GM18858 (cell line): ENCODE data around the gene ACTG2.

Experiments used
- ATAC-seq: cut with Tn5 transposase; IDR thresholded peaks from one replicate; pipeline ENCODE4 v1.9.1; 2021; ENCODE audit not compliant: unreplicated experiment

Gene ACTG2

DNA sequence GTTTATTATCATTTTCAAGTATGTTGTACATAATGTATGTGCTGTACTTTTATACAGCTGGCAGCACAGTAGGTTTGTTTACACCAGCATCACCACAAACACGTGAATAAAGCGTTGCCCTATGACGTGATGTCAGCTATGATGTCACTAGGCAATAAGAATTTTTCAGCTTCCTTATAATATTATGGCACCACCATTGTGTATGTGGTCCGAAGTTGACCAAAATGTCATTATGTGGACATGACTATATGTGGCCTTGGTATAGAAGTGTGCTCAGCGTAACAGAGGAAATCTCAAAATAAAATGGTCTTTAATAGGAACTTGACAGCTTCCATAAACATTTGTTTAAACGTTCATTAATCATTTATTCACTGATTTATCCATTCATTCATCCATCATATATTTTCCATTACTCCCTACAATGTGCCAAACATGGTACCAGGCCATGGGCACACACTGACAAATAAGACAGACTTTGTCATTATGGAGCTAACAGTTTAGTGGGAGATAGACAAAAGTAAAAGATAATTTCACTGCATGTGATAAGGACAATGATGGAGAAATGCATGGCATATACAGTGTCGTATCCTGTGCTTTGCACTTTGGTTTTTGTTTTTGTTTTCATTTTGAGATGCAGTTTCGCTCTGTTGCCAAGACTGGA lies 18.9 kb downstream of the ACTG2 start:
- no peak for ATAC-seq

DNA sequence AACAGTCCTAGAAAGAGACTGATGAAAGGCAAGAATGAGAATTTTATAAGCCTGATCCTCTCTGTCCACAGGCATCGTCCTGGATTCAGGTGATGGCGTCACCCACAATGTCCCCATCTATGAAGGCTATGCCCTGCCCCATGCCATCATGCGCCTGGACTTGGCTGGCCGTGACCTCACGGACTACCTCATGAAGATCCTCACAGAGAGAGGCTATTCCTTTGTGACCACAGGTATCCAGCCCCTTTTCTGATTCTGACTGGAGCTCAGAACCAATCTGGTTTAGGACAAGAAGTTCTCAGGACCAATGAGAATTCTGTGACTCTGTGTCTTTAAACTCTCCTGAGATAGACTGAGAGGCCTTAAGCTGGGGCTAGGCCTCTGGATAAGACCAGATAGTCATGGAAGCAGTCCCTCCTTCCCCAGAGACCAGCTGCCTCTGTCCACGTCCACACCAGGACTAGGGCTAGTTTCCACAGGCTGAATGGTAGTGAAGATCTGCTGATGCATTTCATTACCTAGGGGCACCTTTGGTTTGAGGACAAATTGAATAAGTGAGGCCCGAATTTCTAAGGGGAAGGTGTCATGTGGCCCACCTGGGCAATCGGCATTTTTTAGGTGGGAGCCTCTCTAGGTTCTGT lies 20.7 kb downstream of the ACTG2 start:
- ATAC-seq = no peak

DNA sequence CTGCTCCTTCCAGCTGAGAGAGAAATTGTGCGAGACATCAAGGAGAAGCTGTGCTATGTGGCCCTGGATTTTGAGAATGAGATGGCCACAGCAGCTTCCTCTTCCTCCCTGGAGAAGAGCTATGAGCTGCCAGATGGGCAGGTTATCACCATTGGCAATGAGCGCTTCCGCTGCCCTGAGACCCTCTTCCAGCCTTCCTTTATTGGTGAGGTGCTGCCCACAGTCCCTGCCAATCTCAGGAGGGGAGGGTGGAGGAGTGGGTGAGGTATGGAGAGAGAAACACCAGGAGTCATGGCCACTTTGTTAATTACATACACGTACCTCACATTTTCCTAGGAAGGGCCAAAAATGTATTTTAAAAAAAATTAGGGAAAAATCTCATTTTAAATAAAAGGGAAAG lies 21.9 kb downstream of the ACTG2 start:
- no peak for ATAC-seq

DNA sequence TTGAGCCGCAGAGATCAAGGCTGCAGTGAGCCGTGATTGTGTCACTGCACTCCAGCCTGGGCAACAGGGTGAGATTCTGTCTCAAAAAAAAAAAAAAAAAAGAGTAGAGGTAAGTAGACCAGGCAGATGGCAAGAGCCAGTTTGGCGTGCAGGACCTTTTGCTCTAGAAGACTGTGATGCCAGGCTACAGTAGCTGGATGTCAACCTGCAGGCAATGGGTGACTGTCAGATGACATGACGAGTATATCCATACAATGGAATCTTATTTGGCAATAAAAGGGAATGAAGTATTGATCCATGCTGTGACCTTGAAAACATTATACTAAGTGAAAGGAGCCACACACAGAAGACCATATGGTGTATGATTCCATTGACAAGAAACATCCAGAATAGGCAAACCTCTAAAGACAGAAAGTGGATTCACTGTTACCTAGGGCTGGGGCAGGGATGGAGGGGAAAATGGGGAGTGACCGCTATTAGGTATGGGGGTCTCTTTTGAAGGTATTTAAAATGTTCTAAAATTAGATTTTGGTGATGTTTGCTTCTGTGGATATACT lies 22.7 kb downstream of the ACTG2 start:
- ATAC-seq = no peak

DNA sequence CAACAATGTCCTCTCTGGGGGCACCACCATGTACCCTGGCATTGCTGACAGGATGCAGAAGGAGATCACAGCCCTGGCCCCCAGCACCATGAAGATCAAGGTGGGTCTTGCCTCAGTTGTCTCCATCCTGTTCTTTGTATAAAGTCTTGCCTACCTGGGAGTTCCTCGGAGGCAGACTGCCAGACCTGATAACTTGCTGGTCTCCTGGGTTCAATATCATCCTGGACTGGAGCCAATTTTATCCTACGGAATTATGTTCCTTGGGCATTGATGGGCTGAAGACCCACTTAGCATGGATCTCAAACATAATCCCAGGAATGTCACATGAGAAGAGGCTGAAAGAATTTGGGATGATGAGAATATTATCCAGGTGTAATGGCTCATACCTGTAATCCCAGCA lies 23.9 kb downstream of the ACTG2 start:
- ATAC-seq = no peak

DNA sequence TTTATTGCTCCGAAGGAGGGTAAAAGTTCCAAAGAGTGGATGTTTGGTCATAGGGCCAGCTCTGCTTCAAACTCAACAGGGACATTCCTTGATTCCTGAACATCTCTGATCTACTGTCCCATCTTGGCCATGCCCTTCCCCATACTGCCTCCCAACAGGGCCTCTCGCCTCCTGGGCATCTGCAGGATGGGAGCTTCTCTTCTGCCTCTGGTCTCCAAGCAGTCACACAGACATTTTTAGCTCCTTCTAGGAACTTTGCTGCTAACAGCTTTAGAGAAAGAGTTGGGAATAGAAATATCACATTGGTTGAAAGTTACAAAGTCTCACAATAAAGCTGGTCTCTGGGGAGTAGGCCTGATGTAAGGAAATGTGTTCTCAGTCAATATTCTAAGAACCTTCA lies 24.5 kb downstream of the ACTG2 start:
- ATAC-seq = no peak

DNA sequence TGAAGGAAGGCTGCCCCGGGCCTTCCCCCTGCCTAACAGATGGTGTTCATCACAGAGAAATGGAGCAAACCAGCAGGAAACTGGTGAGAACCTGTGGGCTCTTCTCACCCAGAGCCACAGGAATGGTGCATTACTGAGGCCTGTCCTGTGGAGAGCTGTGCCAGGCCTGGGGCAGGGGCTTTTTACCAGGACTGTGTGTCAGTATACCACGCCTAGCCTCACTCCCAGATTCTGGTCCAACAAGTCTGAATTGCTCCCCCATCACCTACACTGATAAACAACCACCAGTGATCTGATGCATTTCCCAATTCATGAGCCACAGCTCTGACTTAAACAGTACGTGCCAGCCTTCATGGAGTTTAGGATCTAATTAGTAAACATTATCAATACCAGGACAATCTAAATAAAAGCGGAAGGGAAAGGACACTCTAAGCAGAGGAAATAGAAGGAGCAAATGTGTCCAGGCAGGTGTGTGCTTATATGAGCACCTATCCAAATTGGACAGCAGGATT lies 24.9 kb downstream of the ACTG2 start:
- ATAC-seq = no peak

DNA sequence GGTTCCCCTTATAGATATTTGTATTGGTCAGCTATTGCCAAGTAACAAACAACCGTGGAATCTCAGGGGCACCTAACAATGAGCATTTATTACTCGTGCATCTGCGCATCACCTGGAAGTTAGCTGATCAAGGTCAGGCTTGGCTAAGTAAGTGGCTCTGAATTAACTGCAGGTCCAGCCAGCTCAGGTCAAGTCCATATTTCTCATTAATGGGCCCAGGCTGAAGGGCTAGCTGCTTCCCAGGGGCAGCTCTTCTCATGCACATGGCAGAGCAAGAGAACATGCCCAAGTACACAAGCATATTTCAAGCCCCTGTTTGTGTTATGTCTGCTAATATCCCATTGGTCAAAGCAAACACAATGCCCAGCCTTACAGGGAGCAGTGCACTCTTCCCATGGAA lies 26.0 kb downstream of the ACTG2 start:
- no peak for ATAC-seq

DNA sequence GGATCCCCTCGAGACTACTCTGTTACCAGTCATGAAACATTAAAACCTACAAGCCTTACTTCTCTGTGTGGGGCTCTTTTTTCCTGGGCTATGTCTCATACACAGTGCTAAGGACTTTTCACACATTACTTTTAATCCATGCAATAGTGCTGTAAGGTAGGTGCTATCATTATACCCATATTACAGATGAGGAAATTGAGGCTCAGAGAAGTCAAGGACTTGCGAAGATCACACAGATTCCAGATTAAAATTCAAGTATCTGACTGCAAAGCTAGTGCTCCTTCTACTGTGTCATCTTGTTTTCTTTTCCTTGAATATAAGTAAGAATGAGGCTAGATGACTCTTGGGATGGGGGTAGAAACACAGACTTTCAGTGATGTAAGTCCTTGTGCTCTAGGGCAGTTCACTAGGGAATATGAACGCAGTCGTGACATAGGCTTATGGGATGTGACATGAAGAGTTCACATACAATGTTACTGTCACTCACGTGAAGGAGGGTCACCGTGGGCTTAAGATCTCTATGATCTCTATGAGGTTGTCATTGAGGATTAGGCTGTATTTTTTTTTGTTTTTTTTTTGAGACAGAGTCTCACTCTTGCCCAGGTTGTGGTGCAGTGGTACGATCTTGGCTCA lies 26.9 kb downstream of the ACTG2 start:
- ATAC-seq = no peak

DNA sequence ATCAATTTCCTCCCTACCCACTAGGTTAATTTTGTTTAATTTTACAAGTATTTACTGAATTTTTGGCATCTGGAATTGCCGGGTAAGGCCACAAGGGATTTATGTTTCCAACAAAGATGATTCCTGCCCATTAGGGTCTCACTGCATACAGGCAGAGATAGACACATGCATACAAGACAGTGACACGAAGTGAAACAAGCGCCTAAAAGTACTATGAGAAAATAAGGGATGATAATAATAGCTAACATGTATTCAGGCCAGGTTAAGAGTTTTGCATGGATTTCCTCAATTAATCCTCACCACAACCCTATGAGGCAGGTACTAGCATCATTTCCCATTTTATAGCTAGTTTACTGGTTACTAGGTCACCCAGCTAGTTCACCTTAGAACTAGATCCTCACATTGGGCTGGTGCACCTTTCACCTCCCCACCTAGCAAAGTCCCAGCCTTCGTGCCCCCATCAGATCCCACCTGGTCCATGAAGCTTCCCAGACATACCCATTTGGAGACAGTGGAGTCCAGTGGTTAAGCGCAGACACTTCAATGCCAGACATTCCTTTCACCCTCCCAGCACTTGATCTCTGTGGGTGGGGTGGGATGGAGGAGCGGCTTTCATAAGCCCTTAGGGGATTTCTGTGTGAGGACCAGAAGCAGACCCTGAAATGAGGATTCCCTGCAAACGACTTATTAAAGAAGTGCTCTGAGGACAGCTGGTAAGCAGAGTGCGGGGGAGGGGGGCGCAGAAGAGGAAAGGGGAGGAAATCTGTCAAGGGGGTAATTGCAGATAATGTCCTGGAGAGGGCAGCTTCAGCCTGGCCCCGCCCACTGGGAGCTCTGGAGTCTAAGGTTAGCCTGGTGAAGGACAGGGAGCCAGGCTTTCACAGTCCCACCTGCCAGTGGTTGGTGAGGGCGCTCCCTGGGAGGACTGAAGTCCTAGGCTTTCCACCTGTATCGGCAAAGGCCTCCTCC lies 28.1 kb downstream of the ACTG2 start:
- ATAC-seq = no peak

DNA sequence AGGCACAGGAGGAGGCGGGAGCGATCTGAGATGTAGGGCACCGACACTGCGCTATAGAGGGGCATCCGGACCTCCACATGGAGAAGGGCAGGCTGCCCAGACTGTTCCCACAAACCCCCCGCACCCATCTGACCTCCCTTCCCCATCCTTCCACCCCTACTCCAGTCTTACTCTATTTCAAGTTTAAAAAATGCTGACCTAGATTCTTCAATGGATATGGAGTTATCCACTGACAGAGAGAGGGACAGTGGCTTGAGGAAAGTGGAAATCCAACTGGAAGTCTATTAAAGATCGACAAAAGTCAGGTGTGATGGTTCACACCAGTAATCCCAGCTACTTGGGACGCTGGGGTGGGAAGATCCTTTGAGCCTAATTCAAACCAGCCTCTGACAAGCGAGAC lies 28.8 kb downstream of the ACTG2 start:
- ATAC-seq = no peak

DNA sequence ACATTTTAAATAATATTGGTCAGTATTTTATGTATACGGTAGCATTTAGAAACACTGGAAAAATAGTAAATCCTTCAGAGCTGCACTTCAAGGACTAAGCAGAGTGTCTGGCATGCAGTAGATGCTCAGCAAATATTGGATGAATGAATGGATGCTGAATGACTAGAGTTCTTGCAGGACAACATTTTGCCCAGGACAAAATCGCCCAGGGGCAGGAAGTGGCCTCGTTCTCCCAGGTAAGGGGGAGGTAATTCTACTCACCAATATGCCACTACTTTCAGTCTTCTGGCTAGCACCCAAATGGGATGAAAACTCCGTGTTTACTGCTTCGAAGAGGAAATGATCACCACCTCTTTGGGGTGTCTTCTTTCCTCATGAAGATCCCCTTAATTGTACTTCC lies 29.9 kb downstream of the ACTG2 start:
- no peak for ATAC-seq

DNA sequence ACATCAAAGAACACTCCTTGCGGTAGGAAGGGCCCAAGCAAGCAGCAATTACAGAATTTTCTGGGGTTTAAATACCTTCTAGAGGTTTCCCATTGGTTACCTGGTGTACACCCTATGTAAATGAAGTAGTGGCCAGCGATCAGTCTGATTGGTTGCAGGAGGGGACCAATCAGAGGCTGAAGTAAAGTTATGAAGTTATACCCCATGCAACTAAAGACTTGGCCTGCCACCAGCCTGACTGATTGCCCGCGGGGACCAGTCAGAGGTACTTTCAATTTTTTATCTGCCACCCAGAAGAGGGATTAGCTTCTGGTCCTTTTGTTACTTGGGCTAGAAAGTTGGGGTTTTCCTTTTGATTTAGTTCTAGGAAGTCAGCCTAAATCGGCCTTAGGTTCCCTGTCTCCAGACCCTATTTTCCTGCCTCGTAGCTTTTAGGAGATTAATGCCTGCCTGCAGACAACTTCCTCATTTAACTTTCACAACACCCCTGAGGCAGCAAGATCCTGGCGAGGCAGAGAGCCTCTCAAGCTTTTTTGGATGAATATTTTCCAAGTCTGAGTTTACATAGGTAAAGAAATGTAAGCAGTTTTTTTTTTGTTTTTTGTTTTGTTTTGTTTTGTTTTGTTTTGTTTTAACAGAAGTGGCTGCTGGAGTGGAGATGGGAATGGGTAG lies 32.4 kb downstream of the ACTG2 start:
- ATAC-seq = no peak

DNA sequence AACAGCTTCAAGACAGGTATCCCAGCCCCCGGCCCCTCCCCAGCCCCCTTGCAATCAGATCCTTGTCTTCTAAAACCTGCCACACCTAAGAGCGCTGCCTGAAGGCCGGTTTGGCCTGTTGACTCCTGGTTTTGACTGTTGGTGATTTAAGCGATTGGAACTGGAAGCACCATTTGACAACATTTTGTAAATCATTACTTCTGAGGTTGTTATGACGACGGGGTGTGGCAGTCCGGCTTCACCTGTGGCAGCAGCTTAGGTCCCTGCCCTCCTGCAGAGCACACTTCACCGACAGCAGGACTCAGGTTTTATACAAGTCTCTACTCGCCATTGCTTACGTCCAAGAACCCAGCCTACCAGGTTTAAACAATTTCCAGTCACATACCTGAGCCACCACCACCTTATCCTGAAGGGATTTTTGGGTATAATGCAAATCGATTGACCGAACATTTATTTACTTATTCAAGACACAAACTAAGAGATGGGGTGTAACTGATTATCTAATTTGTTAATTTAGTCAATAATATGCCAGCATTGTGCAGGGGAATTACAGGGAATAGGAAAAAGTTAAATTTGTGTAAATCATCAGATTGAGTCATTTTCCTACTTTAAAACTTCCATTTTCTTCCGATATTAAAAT lies 33.2 kb downstream of the ACTG2 start:
- no peak for ATAC-seq

DNA sequence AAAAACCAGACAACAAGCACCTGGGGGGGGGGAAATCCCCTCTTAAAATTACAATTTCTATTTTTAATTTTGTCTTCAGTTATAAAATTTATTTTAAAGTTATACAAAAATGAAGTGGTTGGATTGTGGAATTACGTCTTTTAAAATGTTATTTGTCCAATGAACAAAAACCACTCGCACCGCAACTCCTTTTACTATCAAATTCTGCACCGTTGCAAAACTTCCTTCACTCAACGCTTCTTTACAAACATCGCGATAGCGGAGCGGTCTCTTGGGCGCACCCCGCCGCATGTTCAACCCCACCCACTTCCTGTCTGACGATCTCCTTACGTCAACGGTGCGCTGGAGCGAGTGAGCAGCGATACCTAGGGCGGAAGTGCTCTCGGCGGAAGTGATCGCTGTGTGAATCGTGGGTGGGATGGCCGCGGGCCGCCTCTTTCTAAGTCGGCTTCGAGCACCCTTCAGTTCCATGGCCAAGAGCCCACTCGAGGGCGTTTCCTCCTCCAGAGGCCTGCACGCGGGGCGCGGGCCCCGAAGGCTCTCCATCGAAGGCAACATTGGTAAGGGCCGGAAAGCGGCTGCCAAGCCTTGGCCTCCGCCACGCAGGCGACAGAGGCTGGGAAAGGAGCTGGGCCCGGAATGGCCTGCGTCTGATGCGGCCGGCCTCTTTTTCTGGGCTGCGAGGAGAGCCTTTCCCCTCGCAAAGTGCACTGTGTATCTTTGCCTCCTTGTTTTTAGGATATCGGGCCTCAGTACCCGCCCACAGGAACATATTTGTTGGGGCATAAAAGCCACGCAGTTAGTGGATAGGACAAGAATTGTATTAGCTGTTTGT lies 33.9 kb downstream of the ACTG2 start, which contains the start of gene DGUOK:
DGUOK (plus strand) TSS at position 388 of the 835 bp plus-strand sequence; CDS start at position 419, 31 bp downstream.
- peak; percentile 95 for ATAC-seq

DNA sequence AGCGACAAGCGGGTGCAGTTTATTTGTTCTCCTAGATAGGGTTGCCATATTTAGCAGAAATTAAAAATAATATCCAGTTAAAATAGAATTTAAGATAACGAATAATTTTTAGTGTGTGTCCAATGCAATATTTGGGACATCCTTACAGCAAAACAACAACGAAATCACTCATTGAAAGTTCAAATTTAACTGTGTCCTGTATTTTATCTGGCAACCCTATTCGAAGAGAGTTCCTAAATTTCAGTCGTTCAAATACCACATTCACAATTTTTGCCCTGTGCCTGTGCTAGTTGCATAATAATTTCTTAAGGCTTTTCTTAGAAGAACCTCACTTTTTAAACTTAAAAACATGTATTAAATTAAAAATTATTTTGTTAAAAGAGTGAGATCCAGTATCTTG lies 34.5 kb downstream of the ACTG2 start:
- no peak for ATAC-seq

DNA sequence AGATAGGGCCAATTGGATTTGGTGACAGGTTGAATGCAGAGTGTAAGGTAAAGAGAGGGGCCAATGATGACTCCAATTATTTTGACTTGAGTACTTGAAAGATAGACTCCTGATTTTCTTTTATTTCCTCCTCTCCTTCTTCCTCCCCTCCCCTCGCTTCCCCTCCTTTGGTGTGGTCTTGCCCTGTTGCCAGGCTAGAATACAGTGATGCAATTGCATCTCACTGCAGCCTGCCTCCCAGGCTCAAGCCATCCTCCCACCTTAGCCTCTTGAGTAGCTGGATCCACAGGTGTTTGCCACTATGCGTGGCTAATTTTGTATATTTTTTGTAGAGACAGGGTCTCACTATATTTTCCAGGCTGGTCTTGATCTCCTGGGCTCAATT lies 36.1 kb downstream of the ACTG2 start:
- ATAC-seq = no peak

DNA sequence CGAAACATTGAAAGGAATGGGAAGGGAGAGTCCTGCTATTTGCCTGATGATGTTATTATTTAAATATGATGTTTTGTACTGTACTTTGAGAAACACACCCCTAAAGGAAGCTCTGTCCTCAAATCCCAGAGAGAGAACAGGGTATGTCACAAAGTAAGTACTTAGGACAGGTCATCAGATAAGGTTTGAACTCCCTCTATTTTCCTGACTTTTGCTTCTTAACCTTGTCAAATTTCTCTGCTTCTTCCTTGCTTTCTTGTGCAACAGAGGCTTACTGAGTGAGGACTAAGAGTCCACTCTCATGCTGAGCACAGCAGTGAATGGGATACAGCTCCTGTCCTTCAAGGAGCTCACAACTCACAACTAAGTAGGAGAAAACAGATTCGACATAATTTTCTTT lies 37.6 kb downstream of the ACTG2 start:
- ATAC-seq = no peak
